Kidney (tissue), 14 donors: ENCODE data around the gene ACLY. TPM values are rescaled to one million over a fixed set of nuclear protein-coding genes. Genes with fewer than 3 reads are reported as not detected.

Source experiments
- DNase-seq, 5 donors: peaks; one replicate each; pipeline ENCODE4 v3.0.0-alpha.2; 2013 to 2020
- FAIRE-seq: peaks from 2 replicates; lab custom pipeline; 2012; peaks lifted over from hg19 to GRCh38; lab: Jason Lieb, UNC
- H3K27ac ChIP-seq, 2 donors: one replicate each; pipeline ENCODE4 v1.7.0; 2013; ENCODE audit warnings: low read depth in 2 of 2, low read length in 2 of 2, inconsistent platforms in 1 of 2
- H3K27me3 ChIP-seq: one replicate; pipeline ENCODE4 v1.7.1; 2013; ENCODE audit warnings: low read length, inconsistent platforms; ENCODE audit not compliant: control insufficient read depth, insufficient read depth
- H3K36me3 ChIP-seq, 3 donors: one replicate each; pipeline versions ENCODE4 v1.7.0 to v1.7.1; 2013; ENCODE audit warnings: low read length in 3 of 3, control low read depth in 1 of 3, inconsistent platforms in 1 of 3; ENCODE audit not compliant: insufficient read depth in 3 of 3, control insufficient read depth in 2 of 3
- H3K4me1 ChIP-seq, 3 donors: one replicate each; pipeline versions ENCODE4 v1.7.0 to v1.7.1; 2013; ENCODE audit warnings: low read length in 3 of 3, inconsistent platforms in 1 of 3, low read depth in 1 of 3; ENCODE audit not compliant: control insufficient read depth in 2 of 3, insufficient read depth in 2 of 3
- H3K4me3 ChIP-seq, 3 donors: one replicate each; pipeline versions ENCODE4 v1.7.0 to v1.8.1; 2013; ENCODE audit warnings: low read length in 3 of 3, control low read depth in 1 of 3, inconsistent platforms in 1 of 3
- H3K9ac ChIP-seq, 3 donors: one replicate each; pipeline versions ENCODE4 v1.7.0 to v1.7.1; 2013; ENCODE audit warnings: low read length in 3 of 3, control low read depth in 1 of 3, inconsistent platforms in 1 of 3
- H3K9me3 ChIP-seq, 3 donors: one replicate each; pipeline versions ENCODE4 v1.7.0 to v1.7.1; 2013; ENCODE audit warnings: low read length in 3 of 3, control low read depth in 1 of 3, inconsistent platforms in 1 of 3; ENCODE audit not compliant: control insufficient read depth in 2 of 3, insufficient read depth in 1 of 3
- intact Hi-C: fragments of 100-400 bp; cut with DNase I; formaldehyde crosslinking; loops from one replicate; pipeline ENCODE4 v1.11.1; 2022
- polyA plus RNA-seq: library from polyadenylated mRNA; stranded (reverse); fragments of 350-450 nt; fragmentation: Illumina TruSeq; extraction: RNeasy Lipid Tissue Mini Kit (QIAGEN cat#74804); gene quantifications from one replicate; pipeline ENCODE4 v1.2.3, GENCODE V29; 2014; ENCODE audit warnings: low read depth, low replicate concordance; ENCODE audit not compliant: insufficient read depth
- total RNA-seq: library from RNA; stranded (reverse); fragmentation: NEBNext Ultra II Directional; extraction: Animal tissue kit (Norgen Biotek cat#: 25700); gene quantifications from one replicate; pipeline ENCODE4 v1.2.1, GENCODE V29; 2021
- TF ChIP-seq, protein P1 (sequence below): IDR thresholded peaks from 3 replicates; pipeline ENCODE4 v1.5.1; 2012; ENCODE audit warnings: mild to moderate bottlenecking, moderate library complexity, borderline replicate concordance; ENCODE audit not compliant: insufficient read depth; ENCODE audit errors: extremely low read depth
- donor health status: control.
- donor health status: control.
- donor health status: control.
- donor health status: control.
- donor health status: control.
- donor health status: DM: yes; HTN: yes; CAD: no.
- donor health status: Normal renal cell carcinoma (clear cell type).

The ACLY gene
- total and polyA plus RNA-seq, 2 donors from 2014 or later = 33.7 to 104 TPM

DNA sequence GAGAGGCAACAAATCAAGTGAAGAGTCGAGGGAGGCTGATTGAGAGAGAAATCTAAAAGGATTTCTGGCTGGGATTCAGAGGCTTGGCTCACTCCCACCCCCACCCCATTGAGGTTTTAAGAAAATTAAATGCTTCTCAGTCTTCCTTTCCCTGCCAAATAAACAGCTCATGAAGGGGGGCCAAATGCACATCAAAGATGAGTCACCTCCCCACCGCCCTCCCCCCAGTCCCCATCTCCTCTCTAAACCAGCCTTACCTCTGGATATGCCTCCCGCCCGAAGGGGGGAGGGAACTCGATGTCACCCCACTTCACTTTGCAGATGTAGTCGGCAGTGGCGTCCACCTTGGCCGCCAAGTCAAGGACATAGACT lies 11.6 kb downstream of the ACLY start:
- H3K9ac ChIP-seq = no peak overlapping the region

DNA sequence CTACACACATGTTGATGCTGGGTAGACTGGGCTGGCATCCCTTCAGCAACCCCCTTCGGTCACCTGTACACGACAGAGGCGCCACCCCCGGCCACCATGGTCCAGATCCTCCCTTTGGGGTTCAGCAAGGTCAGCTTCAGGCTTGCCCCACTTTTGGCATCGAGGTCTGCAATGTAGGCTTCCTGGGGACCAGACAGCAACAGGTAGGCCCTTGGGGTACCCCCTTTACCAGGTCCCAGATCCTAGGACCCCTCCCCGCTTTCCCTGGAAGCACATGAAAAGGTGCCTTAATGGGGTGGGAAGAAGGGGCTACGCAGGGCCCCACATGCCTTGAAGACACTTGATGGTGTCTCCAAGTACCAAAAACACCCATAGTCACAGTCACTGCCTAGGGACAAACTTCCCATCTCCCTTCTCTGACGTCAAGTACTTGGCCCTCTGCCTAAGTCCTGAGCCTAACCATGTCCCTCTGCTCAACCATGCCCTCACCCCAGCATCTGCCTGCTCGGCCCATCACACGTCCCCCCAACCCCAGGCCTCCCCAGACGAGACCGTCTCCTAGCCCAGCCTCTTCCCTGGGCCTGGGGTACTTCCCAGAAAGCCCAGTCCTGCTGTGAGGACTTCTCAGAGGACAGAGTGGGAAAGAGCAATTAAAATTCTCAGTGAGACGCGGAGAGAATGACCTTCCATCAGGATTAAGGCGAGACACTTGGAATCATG lies 12.1 kb downstream of the ACLY start:
- TF ChIP-seq, protein P1, sequence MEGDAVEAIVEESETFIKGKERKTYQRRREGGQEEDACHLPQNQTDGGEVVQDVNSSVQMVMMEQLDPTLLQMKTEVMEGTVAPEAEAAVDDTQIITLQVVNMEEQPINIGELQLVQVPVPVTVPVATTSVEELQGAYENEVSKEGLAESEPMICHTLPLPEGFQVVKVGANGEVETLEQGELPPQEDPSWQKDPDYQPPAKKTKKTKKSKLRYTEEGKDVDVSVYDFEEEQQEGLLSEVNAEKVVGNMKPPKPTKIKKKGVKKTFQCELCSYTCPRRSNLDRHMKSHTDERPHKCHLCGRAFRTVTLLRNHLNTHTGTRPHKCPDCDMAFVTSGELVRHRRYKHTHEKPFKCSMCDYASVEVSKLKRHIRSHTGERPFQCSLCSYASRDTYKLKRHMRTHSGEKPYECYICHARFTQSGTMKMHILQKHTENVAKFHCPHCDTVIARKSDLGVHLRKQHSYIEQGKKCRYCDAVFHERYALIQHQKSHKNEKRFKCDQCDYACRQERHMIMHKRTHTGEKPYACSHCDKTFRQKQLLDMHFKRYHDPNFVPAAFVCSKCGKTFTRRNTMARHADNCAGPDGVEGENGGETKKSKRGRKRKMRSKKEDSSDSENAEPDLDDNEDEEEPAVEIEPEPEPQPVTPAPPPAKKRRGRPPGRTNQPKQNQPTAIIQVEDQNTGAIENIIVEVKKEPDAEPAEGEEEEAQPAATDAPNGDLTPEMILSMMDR = no peak
- Histone ChIP-seq H3K36me3 (peaks cover 7 to 58% (median 40%) of the 10 kb centered on the region in 3 donors), H3K9ac (no peak overlapping the region), H3K27me3 (no peaks in the 10 kb centered on the region), H3K9me3 (no peaks in the 10 kb centered on the region), H3K4me1 (peaks cover 0 to 19% (median 10%) of the 10 kb centered on the region in 3 donors), H3K4me3 (no peak overlapping the region), H3K27ac (no peak overlapping the region)
- intact Hi-C loops = no loop called here
- FAIRE-seq = no peak
- DNase-seq = no peak

More for the DNA sequence above, 11.6 kb downstream of the ACLY start:
- Histone ChIP-seq H3K36me3 (peaks cover 8 to 59% (median 38%) of the 10 kb centered on the region in 3 donors), H3K27ac (no peak overlapping the region), H3K27me3 (no peaks in the 10 kb centered on the region), H3K4me3 (no peak overlapping the region), H3K9me3 (no peaks in the 10 kb centered on the region), H3K4me1 (peaks cover 0 to 19% (median 10%) of the 10 kb centered on the region in 3 donors)
- FAIRE-seq = no peak
- DNase-seq = no peak
- intact Hi-C loops = no loop called here
- TF ChIP-seq, protein P1 = no peak

- TF ChIP-seq, protein P1 = no peak
- DNase-seq = no peak
- Histone ChIP-seq H3K36me3 (peaks cover 7 to 49% (median 35%) of the 10 kb centered on the region in 3 donors), H3K9ac (no peak overlapping the region), H3K9me3 (no peaks in the 10 kb centered on the region), H3K27ac (no peak overlapping the region), H3K4me1 (peaks cover 0 to 19% (median 8%) of the 10 kb centered on the region in 3 donors), H3K27me3 (no peaks in the 10 kb centered on the region), H3K4me3 (no peak overlapping the region)
- intact Hi-C loops = no loop called here
- no peak for FAIRE-seq
These were observed 13.6 kb downstream of the ACLY start for GRCh38 chr17:41905172-41905571.
